K562 (cell line): Measurements from ENCODE around the gene C16orf74. TPM values are rescaled to one million over a fixed set of nuclear protein-coding genes. Genes with fewer than 3 reads are reported as not detected.

Source experiments
- ATF6 ChIP-seq: sonication (generic); formaldehyde crosslinking; IDR thresholded peaks from 2 replicates; pipeline ENCODE4 v1.4.0; 2020; ENCODE audit warnings: mild to moderate bottlenecking, missing genetic modification reagents
- CEBPG ChIP-seq, 3 experiments: fragments of 200-800 bp in 1 of 3; sonication (Bioruptor generic) in 1 of 3; sonication (generic) in 1 of 3; formaldehyde crosslinking in 1 of 3; IDR thresholded peaks in 2 of 3; conservative IDR thresholded peaks in 1 of 3; 2 replicates each; pipeline versions ENCODE4 v1.6.1 to v1.8.0; 2016 to 2022; ENCODE audit warnings: missing compliant biosample characterization in 2 of 3, missing genetic modification characterization in 2 of 3, mild to moderate bottlenecking in 1 of 3, missing genetic modification reagents in 1 of 3
- E2F4 ChIP-seq: sonication (generic); formaldehyde crosslinking; IDR thresholded peaks from 2 replicates; pipeline ENCODE4 v1.8.0; 2022; ENCODE audit warnings: mild to moderate bottlenecking, low read depth, missing genetic modification reagents
- HMGXB4 ChIP-seq: sonication (generic); formaldehyde crosslinking; IDR thresholded peaks from 2 replicates; pipeline ENCODE4 v1.8.1; 2023; ENCODE audit warnings: mild to moderate bottlenecking, missing genetic modification reagents
- NEUROD1 ChIP-seq: fragments of 150-350 bp; IDR thresholded peaks from 2 replicates; pipeline ENCODE4 v1.6.1; 2014; ENCODE audit warnings: borderline replicate concordance, low read length, low read depth; ENCODE audit not compliant: partially characterized antibody
- NR2C1 ChIP-seq, 2 experiments: fragments of 450-650 bp; IDR thresholded peaks; 2 replicates each; pipeline ENCODE4 v1.6.1; 2017; ENCODE audit warnings: mild to moderate bottlenecking in 2 of 2, antibody characterized with exemption in 1 of 2, inconsistent platforms in 1 of 2, missing compliant biosample characterization in 1 of 2, missing genetic modification characterization in 1 of 2
- PML ChIP-seq: IDR thresholded peaks from 2 replicates; pipeline ENCODE4 v1.6.1; 2012; ENCODE audit warnings: low read length, inconsistent platforms
- POU5F1 ChIP-seq: fragments of 150-350 bp; IDR thresholded peaks from 2 replicates; pipeline ENCODE4 v1.6.1; 2014; ENCODE audit warnings: borderline replicate concordance, low read length, low read depth, mild to moderate bottlenecking; ENCODE audit not compliant: partially characterized antibody
- STAT5A ChIP-seq: IDR thresholded peaks from 2 replicates; pipeline ENCODE4 v1.6.1; 2012; ENCODE audit warnings: low read length, inconsistent platforms, borderline replicate concordance
- TBL1XR1 ChIP-seq, 2 experiments: IDR thresholded peaks; 2 replicates each; pipeline ENCODE4 v1.6.1; 2012; ENCODE audit warnings: improper control_type of control experiment in 2 of 2, low read length in 2 of 2, mild to moderate bottlenecking in 1 of 2
- THAP12 ChIP-seq: fragments of 250-450 bp; sonication (Bioruptor Pico); IDR thresholded peaks from 2 replicates; pipeline ENCODE4 v1.9.0; 2021; ENCODE audit warnings: mild to moderate bottlenecking, inconsistent platforms
- TSC22D4 ChIP-seq: fragments of 450-650 bp; IDR thresholded peaks from 2 replicates; pipeline ENCODE4 v1.6.1; 2016; ENCODE audit warnings: missing genetic modification characterization, missing biosample characterization, control low read depth
- ZBED1 ChIP-seq: IDR thresholded peaks from 2 replicates; pipeline ENCODE4 v1.6.1; 2014
- ZKSCAN3 ChIP-seq: fragments of 250-450 bp; sonication (Bioruptor Pico); IDR thresholded peaks from 2 replicates; pipeline ENCODE4 v1.4.0; 2020
- ZNF263 ChIP-seq: sonication (generic); formaldehyde crosslinking; IDR thresholded peaks from 2 replicates; pipeline ENCODE4 v1.8.0; 2022; ENCODE audit warnings: mild to moderate bottlenecking, missing genetic modification reagents, borderline replicate concordance
- polyA plus RNA-seq, 8 experiments: library from polyadenylated mRNA; depleted of rRNA in 4 of 8; stranded (reverse) in 5 of 8; unstranded in 3 of 8; fragments of >200 nt; fragmentation: Nextera tagmentation in 2 of 8; fragmentation: Illumina TruSeq in 1 of 8; extraction: Ambion mirVana in 2 of 8; extraction: Trizol in 1 of 8; gene quantifications; 2 replicates each; pipeline versions ENCODE4 v1.2.1 to v1.2.3, GENCODE V29; 2011 to 2014; ENCODE audit warnings: inconsistent platforms in 1 of 8, missing spikeins in 1 of 8
- total RNA-seq, 7 experiments: library from RNA; depleted of rRNA in 6 of 7; stranded (reverse); fragments of >200 nt in 6 of 7; fragmentation: Illumina TruSeq in 2 of 7; extraction: Trizol in 2 of 7; gene quantifications; 2 replicates each; pipeline versions ENCODE4 v1.2.1 to v1.2.3, GENCODE V29; 2011 to 2021; ENCODE audit warnings: low replicate concordance in 1 of 7

C16orf74 gene
- total and polyA plus RNA-seq, 9 of the 15 experiments (the other 6 are each of a cell fraction or from before 2014, with no cell fraction given) = not detected

- TF ChIP-seq HMGXB4 (CRISPR knock-in tag) (no peak), CEBPG (CRISPR knock-in tag; IDR thresholded peaks at IDR 0.05) (no peak), CEBPG (tag; conservative IDR thresholded peaks at IDR 0.05 in 1 of 2, IDR thresholded peaks at IDR 0.05 in 1 of 2) (no peak), THAP12 (CRISPR knock-in tag) (0 out of 2 replicates have a peak, but pooled peaks have one; percentile 41), ZBED1 (no peak), ATF6 (CRISPR knock-in tag) (peak; percentile 39; the same call in 1 of the 2 replicates), PML (0 out of 2 replicates have a peak, but pooled peaks have one; percentile 50), TSC22D4 (tag) (no peak), POU5F1 (no peak), NR2C1 (IDR thresholded peaks at IDR 0.05) (no peak), NR2C1 (tag; IDR thresholded peaks at IDR 0.05) (no peak), TBL1XR1 (IDR thresholded peaks at IDR 0.05; ENCODE audit: low read length in 2 of 2) (no peak; a peak in 1 of 4 replicates), ZKSCAN3 (CRISPR knock-in tag) (no peak), ZNF263 (peak; percentile 8; the same call in 1 of the 2 replicates), STAT5A (no peak), NEUROD1 (peak; percentile 69), E2F4 (CRISPR knock-in tag) (peak; percentile 96)
Measured at GRCh38 chr16:85688586-85689284, 62.2 kb downstream of the C16orf74 start, which contains the start of gene GINS2 (continued).
